Measurements from ENCODE around the gene HAND2. TPM values are rescaled to one million over a fixed set of nuclear protein-coding genes. Genes with fewer than 3 reads are reported as not detected.

Gene HAND2
- total and polyA plus RNA-seq, 2 of the 8 experiments (the other 6 are each of a cell fraction or from before 2014, with no cell fraction given): 0.05 TPM; not detected in 1

DNA sequence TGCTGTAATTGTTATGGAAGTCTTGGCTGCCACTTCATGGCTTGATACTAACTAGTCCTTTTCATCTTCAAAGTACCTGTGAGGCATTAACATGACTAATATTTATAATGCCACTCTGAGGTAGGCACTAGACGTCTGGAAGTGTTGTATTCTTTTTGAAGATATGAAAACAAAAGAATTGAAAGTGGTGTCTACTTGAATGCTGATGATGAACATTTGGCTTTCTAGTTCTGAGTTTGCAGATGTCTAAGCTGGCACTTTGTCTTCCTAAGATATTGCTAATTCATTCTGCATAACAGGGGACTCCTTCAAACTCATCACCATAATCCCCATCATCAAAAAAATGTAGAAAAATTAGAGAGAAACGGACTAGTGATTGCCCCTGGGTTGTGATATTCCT is 41.6 kb upstream of the HAND2 start (continued):
- TF ChIP-seq, protein P1, sequence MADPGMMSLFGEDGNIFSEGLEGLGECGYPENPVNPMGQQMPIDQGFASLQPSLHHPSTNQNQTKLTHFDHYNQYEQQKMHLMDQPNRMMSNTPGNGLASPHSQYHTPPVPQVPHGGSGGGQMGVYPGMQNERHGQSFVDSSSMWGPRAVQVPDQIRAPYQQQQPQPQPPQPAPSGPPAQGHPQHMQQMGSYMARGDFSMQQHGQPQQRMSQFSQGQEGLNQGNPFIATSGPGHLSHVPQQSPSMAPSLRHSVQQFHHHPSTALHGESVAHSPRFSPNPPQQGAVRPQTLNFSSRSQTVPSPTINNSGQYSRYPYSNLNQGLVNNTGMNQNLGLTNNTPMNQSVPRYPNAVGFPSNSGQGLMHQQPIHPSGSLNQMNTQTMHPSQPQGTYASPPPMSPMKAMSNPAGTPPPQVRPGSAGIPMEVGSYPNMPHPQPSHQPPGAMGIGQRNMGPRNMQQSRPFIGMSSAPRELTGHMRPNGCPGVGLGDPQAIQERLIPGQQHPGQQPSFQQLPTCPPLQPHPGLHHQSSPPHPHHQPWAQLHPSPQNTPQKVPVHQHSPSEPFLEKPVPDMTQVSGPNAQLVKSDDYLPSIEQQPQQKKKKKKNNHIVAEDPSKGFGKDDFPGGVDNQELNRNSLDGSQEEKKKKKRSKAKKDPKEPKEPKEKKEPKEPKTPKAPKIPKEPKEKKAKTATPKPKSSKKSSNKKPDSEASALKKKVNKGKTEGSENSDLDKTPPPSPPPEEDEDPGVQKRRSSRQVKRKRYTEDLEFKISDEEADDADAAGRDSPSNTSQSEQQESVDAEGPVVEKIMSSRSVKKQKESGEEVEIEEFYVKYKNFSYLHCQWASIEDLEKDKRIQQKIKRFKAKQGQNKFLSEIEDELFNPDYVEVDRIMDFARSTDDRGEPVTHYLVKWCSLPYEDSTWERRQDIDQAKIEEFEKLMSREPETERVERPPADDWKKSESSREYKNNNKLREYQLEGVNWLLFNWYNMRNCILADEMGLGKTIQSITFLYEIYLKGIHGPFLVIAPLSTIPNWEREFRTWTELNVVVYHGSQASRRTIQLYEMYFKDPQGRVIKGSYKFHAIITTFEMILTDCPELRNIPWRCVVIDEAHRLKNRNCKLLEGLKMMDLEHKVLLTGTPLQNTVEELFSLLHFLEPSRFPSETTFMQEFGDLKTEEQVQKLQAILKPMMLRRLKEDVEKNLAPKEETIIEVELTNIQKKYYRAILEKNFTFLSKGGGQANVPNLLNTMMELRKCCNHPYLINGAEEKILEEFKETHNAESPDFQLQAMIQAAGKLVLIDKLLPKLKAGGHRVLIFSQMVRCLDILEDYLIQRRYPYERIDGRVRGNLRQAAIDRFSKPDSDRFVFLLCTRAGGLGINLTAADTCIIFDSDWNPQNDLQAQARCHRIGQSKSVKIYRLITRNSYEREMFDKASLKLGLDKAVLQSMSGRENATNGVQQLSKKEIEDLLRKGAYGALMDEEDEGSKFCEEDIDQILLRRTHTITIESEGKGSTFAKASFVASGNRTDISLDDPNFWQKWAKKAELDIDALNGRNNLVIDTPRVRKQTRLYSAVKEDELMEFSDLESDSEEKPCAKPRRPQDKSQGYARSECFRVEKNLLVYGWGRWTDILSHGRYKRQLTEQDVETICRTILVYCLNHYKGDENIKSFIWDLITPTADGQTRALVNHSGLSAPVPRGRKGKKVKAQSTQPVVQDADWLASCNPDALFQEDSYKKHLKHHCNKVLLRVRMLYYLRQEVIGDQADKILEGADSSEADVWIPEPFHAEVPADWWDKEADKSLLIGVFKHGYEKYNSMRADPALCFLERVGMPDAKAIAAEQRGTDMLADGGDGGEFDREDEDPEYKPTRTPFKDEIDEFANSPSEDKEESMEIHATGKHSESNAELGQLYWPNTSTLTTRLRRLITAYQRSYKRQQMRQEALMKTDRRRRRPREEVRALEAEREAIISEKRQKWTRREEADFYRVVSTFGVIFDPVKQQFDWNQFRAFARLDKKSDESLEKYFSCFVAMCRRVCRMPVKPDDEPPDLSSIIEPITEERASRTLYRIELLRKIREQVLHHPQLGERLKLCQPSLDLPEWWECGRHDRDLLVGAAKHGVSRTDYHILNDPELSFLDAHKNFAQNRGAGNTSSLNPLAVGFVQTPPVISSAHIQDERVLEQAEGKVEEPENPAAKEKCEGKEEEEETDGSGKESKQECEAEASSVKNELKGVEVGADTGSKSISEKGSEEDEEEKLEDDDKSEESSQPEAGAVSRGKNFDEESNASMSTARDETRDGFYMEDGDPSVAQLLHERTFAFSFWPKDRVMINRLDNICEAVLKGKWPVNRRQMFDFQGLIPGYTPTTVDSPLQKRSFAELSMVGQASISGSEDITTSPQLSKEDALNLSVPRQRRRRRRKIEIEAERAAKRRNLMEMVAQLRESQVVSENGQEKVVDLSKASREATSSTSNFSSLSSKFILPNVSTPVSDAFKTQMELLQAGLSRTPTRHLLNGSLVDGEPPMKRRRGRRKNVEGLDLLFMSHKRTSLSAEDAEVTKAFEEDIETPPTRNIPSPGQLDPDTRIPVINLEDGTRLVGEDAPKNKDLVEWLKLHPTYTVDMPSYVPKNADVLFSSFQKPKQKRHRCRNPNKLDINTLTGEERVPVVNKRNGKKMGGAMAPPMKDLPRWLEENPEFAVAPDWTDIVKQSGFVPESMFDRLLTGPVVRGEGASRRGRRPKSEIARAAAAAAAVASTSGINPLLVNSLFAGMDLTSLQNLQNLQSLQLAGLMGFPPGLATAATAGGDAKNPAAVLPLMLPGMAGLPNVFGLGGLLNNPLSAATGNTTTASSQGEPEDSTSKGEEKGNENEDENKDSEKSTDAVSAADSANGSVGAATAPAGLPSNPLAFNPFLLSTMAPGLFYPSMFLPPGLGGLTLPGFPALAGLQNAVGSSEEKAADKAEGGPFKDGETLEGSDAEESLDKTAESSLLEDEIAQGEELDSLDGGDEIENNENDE (IDR thresholded peaks at IDR 0.05; ENCODE audit: insufficient replicate concordance, low read length): no peak
- TF ChIP-seq GABPA (IDR thresholded peaks at IDR 0.05; ENCODE audit: borderline replicate concordance, insufficient read depth, low read length) (no peak), PHF8 (conservative IDR thresholded peaks at IDR 0.05; ENCODE audit: low read depth, low read length) (no peak), KDM4A (IDR thresholded peaks at IDR 0.05; ENCODE audit: low read depth, low read length, severe bottlenecking) (no peak), MAFK (IDR thresholded peaks at IDR 0.05; ENCODE audit: low read depth, low read length) (no peak), JUN (IDR thresholded peaks at IDR 0.05; ENCODE audit: low read depth, low read length) (no peak), BCL11A (IDR thresholded peaks at IDR 0.05; ENCODE audit: low read depth in 2 of 2, low read length in 2 of 2) (no peak)
